CD4-positive, alpha-beta T cell treated with Interleukin-12 subunit alpha and Interleukin-12 subunit beta, for 1 hour (primary cell): ENCODE results near the gene TMEM164.

ENCODE experiments used
- DNase-seq: peaks from one replicate; pipeline ENCODE4 v3.0.0-alpha.2; 2020

Gene TMEM164

DNA sequence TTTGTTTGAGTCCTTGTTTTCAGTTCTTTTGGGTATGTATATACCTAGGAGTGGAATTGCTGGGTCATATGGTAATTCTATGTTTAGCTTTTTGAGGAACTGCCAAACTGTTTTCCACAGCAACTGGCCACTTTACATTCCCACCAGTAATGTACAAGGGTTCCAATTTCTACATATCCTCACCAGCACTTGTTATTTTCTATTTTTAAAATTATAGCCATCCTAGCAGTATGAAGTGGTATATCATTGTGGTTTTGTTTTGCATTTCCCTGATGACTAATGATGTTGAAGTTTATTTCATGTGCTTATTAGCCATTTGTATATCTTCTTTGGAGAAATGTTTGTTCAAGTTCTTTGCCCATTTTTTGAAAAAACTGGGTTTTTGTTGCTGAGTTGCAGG lies 39.6 kb downstream of the TMEM164 start:
- DNase-seq: no peak

DNA sequence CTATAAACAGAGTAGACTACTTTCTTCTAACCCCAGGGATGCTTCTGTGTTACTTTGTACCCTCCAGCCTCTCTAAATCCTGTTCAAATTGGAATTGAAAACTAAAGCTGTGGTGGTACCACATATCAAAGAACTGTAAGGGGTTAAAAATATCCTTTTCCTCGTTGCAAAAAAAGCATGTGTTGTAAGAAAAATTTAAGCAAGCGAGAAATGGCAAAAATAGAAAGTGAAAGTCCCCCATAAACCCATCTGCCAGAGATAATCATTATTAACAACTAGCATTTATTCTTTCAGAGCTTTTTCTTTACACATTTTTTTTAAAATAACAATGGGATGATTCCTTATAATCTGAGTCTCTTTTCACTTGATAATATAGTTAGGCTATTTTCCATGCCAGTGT lies 40.6 kb downstream of the TMEM164 start:
- no peak for DNase-seq

DNA sequence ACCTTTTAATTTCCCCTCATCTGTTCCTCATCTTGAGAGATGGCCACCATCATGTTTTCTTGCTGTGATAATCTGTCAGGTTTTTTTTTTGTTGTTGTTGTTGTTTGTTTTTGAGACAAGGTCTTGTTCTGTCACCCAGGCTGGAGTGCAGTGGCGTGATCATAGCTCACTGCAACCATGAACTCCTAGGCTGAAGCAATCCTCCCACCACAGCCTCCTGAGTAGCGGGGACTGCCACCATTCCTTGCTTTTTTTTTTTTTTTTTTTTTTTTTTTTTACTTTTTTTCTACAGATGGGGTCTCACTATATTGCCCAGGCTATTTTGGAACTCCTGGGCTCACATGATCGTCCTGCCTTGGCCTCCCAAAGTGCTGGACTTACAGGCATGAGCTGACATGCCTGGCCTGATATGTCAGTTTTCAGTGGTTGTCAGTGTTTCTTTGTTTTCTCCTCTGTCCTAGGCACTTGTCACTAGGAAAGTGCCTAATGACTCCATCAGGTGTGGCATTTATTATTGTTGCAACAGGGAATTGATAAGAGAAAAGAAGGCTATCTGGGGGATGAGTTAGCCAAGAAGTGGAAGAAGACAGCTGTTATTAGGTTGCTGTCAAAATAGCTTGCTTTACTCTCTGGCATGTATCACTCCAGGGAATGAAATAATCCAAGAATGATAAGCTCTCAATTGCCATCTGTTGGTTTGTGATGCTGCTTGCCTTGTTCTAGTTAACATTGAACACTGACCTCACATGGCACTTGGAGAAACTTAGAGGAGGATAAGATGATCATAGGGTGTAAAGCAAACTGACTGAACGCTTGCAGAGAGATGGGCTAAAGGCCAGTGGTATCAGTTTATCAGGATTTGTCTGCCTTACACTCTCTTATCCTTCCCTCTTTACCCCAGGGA lies 41.7 kb downstream of the TMEM164 start:
- DNase-seq: no peak

DNA sequence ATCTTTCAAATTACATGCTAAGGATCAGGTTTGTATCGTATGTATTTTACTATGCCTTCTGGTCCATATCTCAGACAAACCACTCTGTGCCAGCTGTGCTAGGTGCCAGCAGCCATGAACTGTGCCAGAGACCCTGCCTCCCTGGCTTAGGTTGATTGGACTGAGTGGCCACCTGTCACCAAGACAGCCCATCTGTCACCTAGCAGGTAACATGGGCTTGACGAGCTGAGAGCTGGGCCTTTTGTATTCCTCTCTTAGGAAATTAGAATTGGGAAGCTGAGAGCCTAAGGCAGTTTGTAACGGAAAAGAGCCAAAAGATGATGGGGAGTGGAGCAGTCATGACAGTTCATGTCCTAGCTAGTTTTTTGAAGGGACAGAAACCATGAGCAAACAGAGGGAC lies 42.5 kb downstream of the TMEM164 start:
- DNase-seq: no peak

DNA sequence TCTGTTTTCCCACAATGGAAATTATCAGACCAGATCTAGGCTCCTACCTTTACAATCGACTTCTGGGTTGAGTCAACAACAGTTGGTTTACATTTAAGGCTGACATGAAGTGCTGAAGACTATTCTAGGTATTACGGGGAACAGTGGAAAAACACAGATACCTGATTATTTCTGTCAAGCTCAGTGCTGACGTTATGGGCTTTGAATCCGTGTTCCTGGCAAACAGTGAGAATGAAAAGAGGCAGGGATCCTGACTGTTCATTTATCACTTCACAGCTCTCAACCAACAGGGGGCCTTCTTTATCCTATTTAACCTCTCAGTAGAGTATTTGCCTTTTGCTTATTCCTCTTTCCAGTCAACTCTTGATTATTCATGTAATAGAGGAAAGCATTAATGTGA lies 43.1 kb downstream of the TMEM164 start:
- DNase-seq: no peak

DNA sequence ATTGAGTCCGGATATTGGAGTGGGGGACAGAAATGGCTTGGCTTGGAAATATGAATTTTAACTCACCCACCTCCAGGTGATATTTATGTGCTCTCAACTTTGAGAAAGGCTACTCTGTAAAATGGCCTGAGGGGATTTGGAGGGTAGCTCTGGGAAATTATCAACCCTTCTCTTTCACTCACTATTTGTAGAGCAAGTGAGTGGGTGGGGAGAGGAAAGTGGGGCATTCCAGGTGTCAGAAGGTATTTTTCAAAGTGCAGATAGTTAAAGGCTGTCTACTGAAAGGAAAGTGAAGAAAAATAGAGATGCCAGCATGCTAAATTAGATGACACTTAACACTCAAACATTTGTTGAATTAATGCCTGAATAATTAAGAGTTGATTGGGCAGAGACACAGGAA lies 44.1 kb downstream of the TMEM164 start:
- no peak for DNase-seq

DNA sequence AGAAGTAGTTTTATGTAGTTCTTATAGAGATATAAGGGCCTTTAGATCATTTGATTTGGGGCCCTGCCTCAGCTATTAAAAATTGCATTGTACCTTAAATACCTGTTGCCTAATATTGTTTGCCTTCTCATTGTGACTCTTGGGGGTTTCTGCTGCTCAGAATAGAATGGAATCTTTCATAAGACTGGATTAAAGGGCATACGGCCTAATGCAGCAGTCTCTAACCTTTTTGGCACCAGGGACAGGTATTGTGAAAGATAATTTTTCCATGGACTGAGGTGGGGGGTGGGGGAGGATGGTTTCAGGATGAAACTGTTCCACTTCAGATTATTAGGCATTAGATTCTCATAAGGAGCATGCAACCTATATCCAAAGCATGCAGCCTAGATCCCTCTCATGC lies 46.2 kb downstream of the TMEM164 start:
- DNase-seq: no peak

DNA sequence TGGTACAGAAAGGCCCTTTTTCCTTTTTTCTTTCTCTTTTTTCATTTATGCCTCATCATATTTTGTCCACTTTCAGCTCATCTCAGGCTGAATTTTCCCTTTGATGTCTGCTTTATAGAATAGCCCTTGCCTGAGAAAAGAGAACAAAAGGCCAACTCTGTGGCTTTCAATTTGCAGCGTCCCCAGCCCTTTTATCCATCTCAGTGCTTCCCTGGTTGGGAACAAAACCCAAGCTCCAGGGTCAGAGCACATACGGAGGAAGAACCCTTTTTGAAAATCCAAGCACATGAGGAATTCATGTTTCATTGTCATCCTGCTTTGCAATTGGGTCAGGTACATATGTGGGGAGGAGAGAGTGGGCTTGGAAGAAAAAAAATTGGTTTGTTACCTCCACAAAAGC lies 47.5 kb downstream of the TMEM164 start:
- DNase-seq: no peak

DNA sequence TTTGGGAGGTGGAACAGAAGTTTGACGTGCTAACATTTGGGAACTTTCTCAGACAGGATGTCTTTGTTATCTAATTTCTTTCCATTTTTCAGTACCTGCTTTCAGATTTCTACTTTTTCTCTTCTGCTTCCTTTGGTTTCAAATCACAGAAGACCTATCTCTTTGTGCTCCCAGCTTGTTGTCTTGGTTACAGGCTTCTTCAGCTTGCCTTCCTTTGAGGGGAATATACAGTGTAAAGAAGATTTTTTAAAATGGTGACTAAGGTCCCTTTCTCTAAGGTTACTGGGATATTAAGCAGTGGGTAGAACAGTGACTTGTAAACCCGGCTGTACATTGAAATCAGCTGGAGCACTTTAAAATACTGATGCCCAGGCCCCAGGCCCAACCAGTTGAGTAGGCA lies 48.0 kb downstream of the TMEM164 start:
- DNase-seq: no peak

DNA sequence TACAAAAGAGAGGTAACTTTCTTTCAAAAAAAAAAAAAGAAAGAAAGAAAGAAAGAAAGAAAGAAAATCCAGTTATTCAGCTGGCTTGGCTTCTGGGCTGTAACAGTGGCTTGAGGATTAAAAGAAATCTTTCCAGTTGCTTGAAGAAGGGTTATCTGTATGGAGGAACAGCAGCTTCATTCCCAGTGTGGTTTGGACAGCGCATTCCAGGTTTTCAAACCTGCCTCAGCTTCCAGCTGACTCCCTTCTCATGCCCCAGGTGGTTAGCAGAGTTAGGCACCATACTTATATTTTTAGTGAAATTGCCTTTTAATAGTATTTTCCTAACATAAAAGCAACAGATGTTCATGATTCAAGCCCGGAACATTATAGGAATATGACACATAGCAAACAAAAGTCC lies 48.6 kb downstream of the TMEM164 start:
- DNase-seq: no peak

DNA sequence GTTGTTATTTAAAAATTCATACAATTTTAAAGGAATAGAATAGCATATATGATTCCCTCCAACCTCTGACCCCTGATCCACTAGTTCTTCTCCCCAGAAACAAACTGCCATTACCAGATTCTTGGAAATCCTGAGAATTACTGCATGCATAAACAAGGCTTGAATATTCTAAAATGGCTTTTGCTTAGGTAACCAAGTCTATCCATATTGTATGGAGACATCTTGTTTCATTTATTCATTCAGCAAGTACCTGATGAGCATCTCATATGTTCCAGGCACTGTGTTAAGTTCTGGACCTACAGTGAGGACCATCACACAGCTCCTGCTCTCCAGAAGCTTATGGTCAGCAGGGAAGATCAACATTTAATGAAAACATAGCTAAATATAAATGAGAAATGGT lies 49.4 kb downstream of the TMEM164 start:
- no peak for DNase-seq

DNA sequence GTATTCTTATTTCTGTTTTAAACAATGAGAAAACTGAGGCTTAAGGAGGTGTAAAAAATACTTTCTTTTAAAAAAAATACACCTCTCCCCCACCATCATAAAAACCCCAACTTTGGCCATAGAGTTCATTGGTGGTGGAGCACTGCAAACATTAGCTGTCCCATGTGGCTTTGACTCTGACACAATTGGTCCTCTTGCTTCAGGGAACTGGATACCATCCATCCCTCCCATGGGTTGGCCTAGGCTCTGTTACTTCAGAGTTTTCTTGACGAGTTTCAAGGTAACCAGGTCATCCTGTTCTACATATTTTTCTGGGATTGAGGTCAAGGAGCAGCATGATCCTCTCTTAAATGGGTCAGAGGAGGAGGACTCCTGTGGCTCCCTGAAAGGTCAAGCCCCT lies 50.5 kb downstream of the TMEM164 start:
- DNase-seq: no peak

DNA sequence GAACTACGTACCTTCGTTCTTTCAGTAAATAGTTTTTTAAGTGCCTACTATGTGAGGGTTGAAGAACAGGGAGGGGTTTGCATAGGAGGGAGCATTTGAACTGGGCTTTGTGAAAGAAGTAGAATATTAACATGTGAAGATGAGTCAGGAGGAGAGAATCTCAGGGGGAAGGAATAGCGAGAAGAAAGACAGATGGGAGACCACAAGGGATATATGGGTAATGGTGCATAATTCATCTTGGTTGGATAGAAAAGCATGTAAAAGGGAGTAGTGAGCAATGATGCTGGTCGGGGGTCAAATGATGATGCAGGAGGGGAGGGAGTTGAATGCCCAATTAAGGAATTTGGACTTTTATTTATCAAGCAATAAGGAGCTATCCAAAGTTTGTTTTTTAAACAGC lies 52.7 kb downstream of the TMEM164 start:
- DNase-seq: no peak

DNA sequence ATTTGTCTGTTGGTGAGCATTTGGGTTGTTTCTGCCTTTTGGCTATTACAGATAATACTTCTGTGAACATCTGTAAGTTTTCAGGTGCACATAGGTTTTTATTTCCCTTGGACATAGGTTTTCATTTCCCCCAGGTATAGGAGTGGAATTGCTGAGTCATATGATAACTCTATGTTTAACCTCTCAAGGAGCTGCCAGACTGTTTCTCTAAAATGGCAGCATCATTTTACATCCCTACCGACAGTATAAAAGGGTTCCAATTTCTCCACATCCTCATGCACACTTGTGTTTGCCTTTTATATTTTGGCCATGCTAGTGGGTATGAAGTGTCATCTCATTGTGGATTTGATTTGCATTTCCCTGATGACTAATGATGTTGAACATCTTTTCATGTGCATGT lies 53.5 kb downstream of the TMEM164 start:
- DNase-seq: no peak

DNA sequence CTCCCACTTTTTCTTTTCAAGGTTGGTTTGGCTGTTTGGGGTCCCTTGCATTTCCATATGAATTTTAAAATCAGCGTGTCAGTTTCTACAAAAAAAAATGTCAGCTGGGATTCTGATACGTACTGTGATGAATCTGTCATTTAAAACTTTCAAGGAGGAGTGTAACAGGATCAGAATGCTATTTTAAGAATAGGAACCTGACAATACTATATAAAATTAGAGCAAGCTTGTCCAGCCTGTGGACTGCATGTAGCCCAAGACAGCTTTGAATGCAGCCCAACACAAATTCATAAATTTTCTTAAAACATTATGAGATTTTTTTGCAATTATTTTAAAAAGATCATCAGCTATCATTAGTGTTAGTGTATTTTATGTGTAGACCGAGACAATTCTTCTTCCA lies 56.5 kb downstream of the TMEM164 start:
- no peak for DNase-seq

DNA sequence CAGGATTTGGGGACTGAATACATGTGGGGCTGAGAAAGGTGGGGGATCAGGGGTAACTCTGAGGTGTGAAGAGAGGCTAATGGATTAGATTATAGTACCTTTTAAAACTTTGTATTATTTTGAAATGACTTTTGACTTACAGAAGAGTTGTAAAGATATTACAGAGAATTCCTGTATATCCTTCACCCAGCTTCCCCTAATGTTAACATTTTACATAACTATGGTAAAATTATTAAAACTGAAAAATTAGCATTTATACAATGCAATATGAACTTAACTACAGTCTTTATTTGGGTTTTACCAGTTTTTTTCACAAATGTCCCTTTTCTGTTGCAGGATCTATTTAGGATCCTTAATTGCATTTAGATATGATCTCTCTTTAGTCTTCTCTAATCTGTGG lies 57.4 kb downstream of the TMEM164 start:
- no peak for DNase-seq

DNA sequence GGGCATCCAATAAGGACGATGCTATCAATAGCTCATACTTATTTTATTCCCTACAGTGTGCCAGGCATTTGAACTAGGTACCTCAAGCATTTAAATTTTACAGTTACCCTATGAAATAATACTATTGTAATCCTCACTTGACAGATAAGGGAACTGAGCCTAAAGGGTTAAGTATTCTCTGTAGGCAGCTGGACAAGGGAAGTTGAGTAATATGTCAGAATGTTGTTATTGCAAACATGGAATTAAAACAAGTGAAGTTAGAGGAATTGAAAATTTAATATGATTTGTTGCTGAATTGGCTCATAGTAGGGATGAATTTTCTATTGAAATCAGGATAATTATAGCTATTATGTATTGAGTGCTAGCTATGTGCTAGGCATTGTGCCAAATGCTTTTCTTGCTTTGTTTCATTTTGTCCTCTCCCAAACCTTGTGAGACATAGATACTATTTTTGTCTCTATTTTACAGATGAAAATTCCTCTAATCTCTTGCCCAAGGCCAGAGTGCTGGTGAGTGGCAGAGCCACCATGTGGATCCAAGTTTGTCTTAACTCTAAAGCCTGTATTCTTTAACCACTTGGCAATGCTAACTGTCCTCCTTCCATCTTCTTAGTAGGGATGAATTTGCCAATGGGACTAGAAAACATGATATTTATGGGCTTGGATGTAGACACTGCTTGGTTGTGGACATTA lies 58.1 kb downstream of the TMEM164 start:
- no peak for DNase-seq

DNA sequence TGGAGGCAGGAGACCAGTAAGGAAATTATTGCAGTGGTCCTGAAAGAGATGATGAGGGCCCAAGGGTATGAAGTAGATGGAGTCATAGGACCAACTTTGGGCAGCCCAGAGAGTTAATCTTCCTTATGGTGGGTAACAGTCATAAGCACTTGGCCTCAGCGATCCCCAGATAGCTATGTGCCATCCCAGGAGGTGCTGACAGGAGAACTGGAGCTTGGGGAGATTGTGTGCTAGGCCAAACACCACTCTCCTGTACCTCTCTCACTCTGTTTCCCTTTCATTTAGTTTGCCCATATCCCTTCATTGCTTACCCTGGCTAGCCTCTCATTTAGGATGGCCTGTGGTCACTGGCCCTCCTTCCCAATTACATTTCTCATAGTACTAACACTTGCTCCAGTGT lies 60.0 kb downstream of the TMEM164 start:
- DNase-seq: no peak

DNA sequence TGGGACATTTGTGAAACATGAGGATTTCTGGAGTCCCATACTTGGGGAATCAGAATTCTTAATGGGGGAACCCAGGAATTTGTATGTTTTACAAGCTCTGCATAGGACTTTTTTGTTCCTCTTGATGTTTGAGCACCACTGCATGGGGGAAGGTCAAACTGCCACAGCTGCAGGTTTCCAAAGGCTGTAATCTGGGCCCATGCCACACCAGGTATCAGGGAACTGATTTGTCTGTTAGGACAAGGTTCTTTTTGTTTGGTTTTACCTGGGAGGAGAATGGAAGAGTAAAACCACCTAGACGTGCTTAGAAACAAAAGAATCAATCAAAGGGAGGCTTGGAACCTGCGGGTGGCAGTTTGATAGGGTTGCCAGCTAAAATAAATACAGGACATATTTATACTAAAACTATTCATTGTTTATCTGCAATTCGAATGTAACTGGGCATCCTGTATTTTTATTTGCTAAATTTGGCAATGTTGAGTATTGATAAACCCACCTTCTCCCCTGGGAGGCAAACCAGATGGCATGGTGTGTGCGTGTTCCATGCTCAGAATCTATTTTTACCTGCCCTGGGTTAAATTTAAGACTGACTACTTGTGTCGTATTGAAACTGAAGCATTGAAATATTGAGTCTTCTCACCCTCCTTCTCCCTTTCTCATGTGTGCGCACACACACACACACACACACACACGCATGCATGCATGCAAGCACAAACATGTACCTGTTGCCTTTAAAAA lies 63.7 kb downstream of the TMEM164 start:
- no peak for DNase-seq

DNA sequence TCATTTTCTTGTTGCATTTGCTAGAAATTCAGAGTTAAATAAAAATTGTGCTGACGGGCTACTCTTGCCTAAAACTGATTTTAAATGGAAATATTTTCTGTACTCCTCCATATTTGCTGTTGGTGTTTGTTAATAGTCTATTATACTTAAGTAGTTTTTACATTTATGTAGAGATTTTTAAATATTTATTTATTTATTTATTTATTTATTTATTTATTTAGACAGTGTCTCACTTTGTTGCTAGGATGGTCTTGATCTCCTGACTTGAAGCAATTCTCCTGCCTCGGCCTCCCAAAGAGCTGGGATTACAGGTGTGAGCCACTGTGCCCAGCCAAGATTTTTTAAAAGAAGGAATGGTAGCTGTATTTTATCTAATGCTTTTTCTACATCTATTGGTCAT lies 68.1 kb downstream of the TMEM164 start:
- no peak for DNase-seq

DNA sequence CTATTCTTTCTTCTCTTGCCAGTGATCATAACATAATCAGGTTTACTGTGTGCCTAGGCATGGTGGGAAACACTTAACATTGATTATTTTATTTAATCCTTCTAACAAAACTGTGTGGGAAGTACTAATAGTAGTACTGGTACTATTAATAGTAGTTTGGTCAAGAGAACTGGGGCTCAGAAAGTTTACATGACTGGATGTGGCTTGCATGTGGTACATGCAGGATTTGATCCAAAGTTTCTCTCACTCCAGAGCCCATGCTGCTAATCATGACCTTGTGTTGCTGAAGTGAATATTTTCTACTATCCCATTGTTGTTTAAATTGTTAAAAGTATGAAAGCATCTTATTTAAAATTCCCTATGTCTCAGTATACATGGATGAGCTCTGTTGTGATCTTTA lies 78.4 kb downstream of the TMEM164 start:
- DNase-seq: no peak

DNA sequence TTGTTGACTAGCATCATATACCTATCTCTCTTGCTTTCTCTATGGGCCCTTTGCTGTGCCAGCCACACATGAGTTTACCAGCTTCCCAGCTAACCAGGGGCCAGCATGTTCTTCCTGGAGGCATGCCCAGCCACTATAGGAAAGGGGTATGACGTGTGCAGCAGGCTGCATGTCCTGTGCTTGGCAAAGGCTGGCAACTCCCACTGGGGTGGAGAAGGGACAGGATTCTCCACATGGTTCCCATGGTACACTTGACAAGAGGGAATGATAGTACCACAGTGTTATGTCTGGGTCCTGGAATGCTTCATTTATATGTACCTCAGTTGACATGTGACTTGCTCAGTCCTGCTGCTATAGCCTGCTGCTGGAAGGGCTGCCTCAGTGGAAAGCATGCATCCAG lies 78.8 kb downstream of the TMEM164 start:
- DNase-seq: no peak

DNA sequence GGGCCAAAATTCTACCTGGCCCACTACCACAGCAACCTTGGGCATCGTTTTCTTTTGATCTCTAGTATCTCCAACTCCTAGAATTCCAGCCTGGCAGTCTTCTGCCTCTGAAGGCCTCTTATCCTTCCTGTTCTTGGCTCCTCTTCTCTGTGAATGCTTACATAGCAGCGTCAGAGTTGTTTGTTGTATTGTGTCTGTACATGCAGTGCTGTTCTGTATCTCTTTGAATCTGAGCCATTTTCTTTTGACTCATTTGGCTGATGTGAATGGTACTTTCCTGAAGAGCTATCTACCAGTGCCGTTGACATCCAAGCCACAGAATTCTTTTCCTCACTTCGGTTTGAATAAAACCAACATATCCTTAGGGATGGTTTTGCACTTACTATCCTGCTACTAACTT lies 79.2 kb downstream of the TMEM164 start:
- DNase-seq: no peak
